Tibial nerve (tissue), 4 donors: Measurements from ENCODE around the gene PRRT1. TPM values are rescaled to one million over a fixed set of nuclear protein-coding genes. Genes with fewer than 3 reads are reported as not detected.
A peak's percentile ranks its signal among the peaks of the same experiment; 100 is the strongest.

Experiments used
- DNase-seq, 2 donors: peaks; one replicate each; pipeline ENCODE4 v3.0.0-alpha.2; 2019; ENCODE audit warnings: low spot score in 2 of 2
- H3K27ac ChIP-seq, 4 donors: fragments of 200-600 bp; sonication (generic) in 3 of 4; one replicate each; pipeline ENCODE4 v1.5.1; 2017 to 2019; ENCODE audit warnings: mild to moderate bottlenecking in 1 of 4
- H3K27me3 ChIP-seq, 2 donors: fragments of 200-600 bp; sonication (generic) in 1 of 2; one replicate each; pipeline versions ENCODE4 v1.5.1 to v1.6.0; 2017 to 2019
- H3K36me3 ChIP-seq, 3 donors: fragments of 200-600 bp; sonication (generic); one replicate each; pipeline ENCODE4 v1.5.1; 2018 to 2019
- H3K4me1 ChIP-seq, 4 donors: fragments of 200-600 bp; sonication (generic) in 3 of 4; one replicate each; pipeline ENCODE4 v1.5.1; 2017 to 2019
- H3K4me3 ChIP-seq, 4 donors: fragments of 200-600 bp; sonication (generic) in 3 of 4; one replicate each; pipeline ENCODE4 v1.5.1; 2017 to 2019; ENCODE audit warnings: mild to moderate bottlenecking in 1 of 4, moderate library complexity in 1 of 4
- H3K9me3 ChIP-seq, 4 donors: fragments of 200-600 bp; sonication (generic) in 3 of 4; one replicate each; pipeline ENCODE4 v1.5.1; 2017 to 2019
- CTCF ChIP-seq, 5 experiments: fragments of 200-600 bp in 3 of 5; fragments of 450-650 bp in 2 of 5; sonication (generic) in 3 of 5; IDR thresholded peaks; one replicate each; pipeline ENCODE4 v1.5.1; 2016 to 2019; ENCODE audit warnings: antibody characterized with exemption in 5 of 5, mild to moderate bottlenecking in 3 of 5, moderate library complexity in 2 of 5
- EP300 ChIP-seq, 2 donors: sonication (generic); formaldehyde crosslinking; IDR thresholded peaks; one replicate each; pipeline ENCODE4 v1.6.1; 2017; ENCODE audit warnings: antibody characterized with exemption in 2 of 2, mild to moderate bottlenecking in 1 of 2
- POLR2A ChIP-seq, 2 donors: fragments of 450-650 bp; IDR thresholded peaks; one replicate each; pipeline ENCODE4 v1.6.1; 2017; ENCODE audit warnings: antibody characterized with exemption in 2 of 2, mild to moderate bottlenecking in 2 of 2, moderate library complexity in 2 of 2
- WGBS, 2 donors: methylation state at CpG; one replicate each; pipeline ENCODE4 v1.1.5; 2018; 5-methylcytosine and 5-hydroxymethylcytosine counted together
- total RNA-seq, 4 donors: library from RNA; depleted of rRNA; stranded (reverse); fragments of >200 nt; gene quantifications; one replicate each; pipeline ENCODE4 v1.1.0, GENCODE V29; 2016

PRRT1 gene
- 1 to 10 TPM in 2 of 4 donors, under 1 TPM in 2; 0.21 to 2.7 (median 1.7) TPM for total RNA-seq

- Histone ChIP-seq H3K27ac (peak within 1 kb of the TSS; percentile 87 to 97 (median 92)), H3K36me3 (peaks cover 0 to 25% (median 0%) of the 10 kb centered on the region in 3 donors), H3K4me1 (peaks cover 4 to 65% (median 28%) of the 10 kb centered on the region in 4 donors), H3K9me3 (no peaks in the 10 kb centered on the region), H3K4me3 (peak within 1 kb of the TSS; percentile 50 to 80 (median 73)), H3K27me3 (no peaks in the 10 kb centered on the region)
- DNase-seq = no peak
- WGBS, 2 donors = 5 to 13% methylated on average over 19 to 20 of the region's 24 CpGs
- TF ChIP-seq EP300 (IDR thresholded peaks at IDR 0.05) = no peak
- TF ChIP-seq CTCF (IDR thresholded peaks at IDR 0.05) = no peak
- TF ChIP-seq POLR2A (IDR thresholded peaks at IDR 0.05) = no peak
Measured at GRCh38 chr6:32151863-32152768, at the start of gene PRRT1. TSS of gene PRRT1 (minus strand) at chr6:32151939. CDS start at chr6:32151827, 112 bp downstream.

- Histone ChIP-seq H3K4me1 (peaks cover 0 to 11% (median 11%) of the 10 kb centered on the region in 4 donors), H3K4me3 (no peak overlapping the region), H3K27me3 (no peaks in the 10 kb centered on the region), H3K36me3 (no peaks in the 10 kb centered on the region), H3K9me3 (no peaks in the 10 kb centered on the region), H3K27ac (peak overlapping the region in 2 of 4 donors; percentile 42 to 48)
- no peak for DNase-seq
- WGBS, 2 donors = 88 to 89% methylated on average over 12 to 13 of the region's 13 CpGs
- no peak for TF ChIP-seq CTCF (IDR thresholded peaks at IDR 0.05)
- no peak for TF ChIP-seq POLR2A (IDR thresholded peaks at IDR 0.05)
- no peak for TF ChIP-seq EP300 (IDR thresholded peaks at IDR 0.05)
Measured at GRCh38 chr6:32200711-32201475, 49.2 kb upstream of the PRRT1 start.

GRCh38 chr6:32198866-32199265 lies 47.1 kb upstream of the PRRT1 start:
- Histone ChIP-seq H3K36me3 (no peaks in the 10 kb centered on the region), H3K4me3 (no peak overlapping the region), H3K27me3 (no peaks in the 10 kb centered on the region), H3K27ac (peak overlapping the region in 1 of 4 donors; percentile 100), H3K9me3 (no peaks in the 10 kb centered on the region), H3K4me1 (peaks cover 0 to 24% (median 22%) of the 10 kb centered on the region in 4 donors)
- TF ChIP-seq POLR2A (IDR thresholded peaks at IDR 0.05) = no peak
- TF ChIP-seq EP300 (IDR thresholded peaks at IDR 0.05) = no peak
- TF ChIP-seq CTCF (IDR thresholded peaks at IDR 0.05) = no peak
- no peak for DNase-seq
- 87 to 89% methylated on average over 17 of the region's 17 CpGs for WGBS, 2 donors

- Histone ChIP-seq H3K9me3 (no peaks in the 10 kb centered on the region), H3K36me3 (no peaks in the 10 kb centered on the region), H3K4me1 (peaks cover 0 to 30% (median 25%) of the 10 kb centered on the region in 4 donors), H3K27ac (peak overlapping the region in 2 of 4 donors; percentile 99 to 100), H3K4me3 (no peak overlapping the region), H3K27me3 (no peaks in the 10 kb centered on the region)
- DNase-seq = no peak
- TF ChIP-seq CTCF (IDR thresholded peaks at IDR 0.05) = no peak
- no peak for TF ChIP-seq EP300 (IDR thresholded peaks at IDR 0.05)
- no peak for TF ChIP-seq POLR2A (IDR thresholded peaks at IDR 0.05)
- 69 to 75% methylated on average over 3 of the region's 3 CpGs for WGBS, 2 donors
Measured at GRCh38 chr6:32198345-32198696, 46.6 kb upstream of the PRRT1 start.
